NCI-H2196 treated with DMSO at 0.1 percent for 48 hours (cell line): Measurements from ENCODE around the gene PEX14.

Experiments
- DNase-seq: peaks from one replicate; lab custom pipeline; 2025; ENCODE audit not compliant: unreplicated experiment; lab: John Stamatoyannopoulos, UW

Gene PEX14

GRCh38 chr1:10615932-10616671, 141.4 kb downstream of the PEX14 start:
- no peak for DNase-seq

GRCh38 chr1:10616696-10617095, 141.9 kb downstream of the PEX14 start:
- DNase-seq = no peak

GRCh38 chr1:10617318-10617717, 142.6 kb downstream of the PEX14 start:
- no peak for DNase-seq

- no peak for DNase-seq
Observed at GRCh38 chr1:10617931-10618885, 143.5 kb downstream of the PEX14 start.

- no peak for DNase-seq
Observed at GRCh38 chr1:10620776-10621175, 146.0 kb downstream of the PEX14 start.

- no peak for DNase-seq
Observed at GRCh38 chr1:10621906-10622305, 147.2 kb downstream of the PEX14 start.

- no peak for DNase-seq
Observed at GRCh38 chr1:10622910-10623685, 148.3 kb downstream of the PEX14 start.

GRCh38 chr1:10623686-10624145, 149.0 kb downstream of the PEX14 start:
- DNase-seq = no peak

- no peak for DNase-seq
Observed at GRCh38 chr1:10624256-10625050, 149.7 kb downstream of the PEX14 start.

GRCh38 chr1:10625076-10625475, 150.3 kb downstream of the PEX14 start:
- DNase-seq = no peak

- no peak for DNase-seq
Observed at GRCh38 chr1:10625554-10625953, 150.8 kb downstream of the PEX14 start.

- DNase-seq = no peak
Observed at GRCh38 chr1:10626131-10626731, 151.5 kb downstream of the PEX14 start.

GRCh38 chr1:10626791-10627410, 152.2 kb downstream of the PEX14 start:
- DNase-seq = no peak

GRCh38 chr1:10628685-10629084, 153.9 kb downstream of the PEX14 start:
- no peak for DNase-seq

GRCh38 chr1:10629091-10629815, 154.5 kb downstream of the PEX14 start:
- no peak for DNase-seq

- no peak for DNase-seq
Observed at GRCh38 chr1:10629816-10630571, 155.2 kb downstream of the PEX14 start.

- DNase-seq = no peak
Observed at GRCh38 chr1:10630661-10631120, 155.9 kb downstream of the PEX14 start.
